ENCODE measurements around the gene ERCC6L2. TPM values are rescaled to one million over a fixed set of nuclear protein-coding genes. Genes with fewer than 3 reads are reported as not detected.

Gene ERCC6L2
- total RNA-seq, 1 experiment from 2014 or later, result 30.0 TPM

Small RNA genes lying within 50 kb of the gene (small RNA-seq; reads per million reads assigned to genes)
- 11.9 reads per million, percentile 89 among the genes with 10 or more reads in this experiment for gene RNA5SP289
- gene RNU2-46P, result 80.8 reads per million, percentile 96 among the genes with 10 or more reads in this experiment
